ENCODE measurements around the gene MROH9.

The MROH9 gene

GRCh38 chr1:170964506-170964905 is 29.2 kb downstream of the MROH9 start:
- Histone ChIP-seq H3K14ac (ENCODE audit: low read length in 2 of 2) (no peak overlapping the region), H2BK5ac (ENCODE audit: low read depth, low read length, poor library complexity, severe bottlenecking) (no peak overlapping the region), H4K8ac (ENCODE audit: low read length) (no peak overlapping the region), H3K4ac (ENCODE audit: low read depth in 1 of 2, low read length in 2 of 2) (no peak overlapping the region), H2BK120ac (ENCODE audit: low read depth, low read length) (no peak overlapping the region), H3K18ac (ENCODE audit: low read depth in 1 of 2, low read length in 2 of 2) (no peak overlapping the region), H3K9me3 (ENCODE audit: control insufficient read depth, low read length) (no peaks in the 10 kb centered on the region), H3K23ac (ENCODE audit: low read length in 2 of 2) (no peak overlapping the region), H3K79me1 (replicated peaks; ENCODE audit: low read length, poor library complexity, severe bottlenecking) (no peaks in the 10 kb centered on the region), H3K27ac (ENCODE audit: low read length, poor library complexity, severe bottlenecking) (no peak overlapping the region), H3K27me3 (ENCODE audit: control insufficient read depth in 1 of 2, insufficient read depth in 1 of 2, low read length in 2 of 2) (peaks cover 0 to 3% of the 10 kb centered on the region in 2 experiments), H3K36me3 (ENCODE audit: control insufficient read depth in 1 of 2, insufficient read depth in 2 of 2, low read depth in 1 of 2, low read length in 2 of 2) (no peaks in the 10 kb centered on the region), H4K91ac (ENCODE audit: low read length) (no peak overlapping the region), H2AFZ (ENCODE audit: low read depth, low read length) (no peak overlapping the region), H2BK12ac (ENCODE audit: low read length in 2 of 2) (no peak overlapping the region), H3K4me1 (ENCODE audit: control insufficient read depth, insufficient read depth, low read depth, low read length) (no peaks in the 10 kb centered on the region), H2AK5ac (ENCODE audit: low read length, severe bottlenecking) (no peak overlapping the region), H3K4me3 (ENCODE audit: insufficient read depth in 1 of 2, low read depth in 1 of 2, low read length in 2 of 2) (no peak overlapping the region), H3K4me2 (ENCODE audit: low read length, poor library complexity, severe bottlenecking) (no peak overlapping the region), H2BK15ac (ENCODE audit: low read depth, poor library complexity, severe bottlenecking) (no peak overlapping the region), H3K9ac (ENCODE audit: low read length) (no peak overlapping the region)
- no peak for DNase-seq
- WGBS, result 83% methylated on average over 1 of the region's 3 CpGs

DNA sequence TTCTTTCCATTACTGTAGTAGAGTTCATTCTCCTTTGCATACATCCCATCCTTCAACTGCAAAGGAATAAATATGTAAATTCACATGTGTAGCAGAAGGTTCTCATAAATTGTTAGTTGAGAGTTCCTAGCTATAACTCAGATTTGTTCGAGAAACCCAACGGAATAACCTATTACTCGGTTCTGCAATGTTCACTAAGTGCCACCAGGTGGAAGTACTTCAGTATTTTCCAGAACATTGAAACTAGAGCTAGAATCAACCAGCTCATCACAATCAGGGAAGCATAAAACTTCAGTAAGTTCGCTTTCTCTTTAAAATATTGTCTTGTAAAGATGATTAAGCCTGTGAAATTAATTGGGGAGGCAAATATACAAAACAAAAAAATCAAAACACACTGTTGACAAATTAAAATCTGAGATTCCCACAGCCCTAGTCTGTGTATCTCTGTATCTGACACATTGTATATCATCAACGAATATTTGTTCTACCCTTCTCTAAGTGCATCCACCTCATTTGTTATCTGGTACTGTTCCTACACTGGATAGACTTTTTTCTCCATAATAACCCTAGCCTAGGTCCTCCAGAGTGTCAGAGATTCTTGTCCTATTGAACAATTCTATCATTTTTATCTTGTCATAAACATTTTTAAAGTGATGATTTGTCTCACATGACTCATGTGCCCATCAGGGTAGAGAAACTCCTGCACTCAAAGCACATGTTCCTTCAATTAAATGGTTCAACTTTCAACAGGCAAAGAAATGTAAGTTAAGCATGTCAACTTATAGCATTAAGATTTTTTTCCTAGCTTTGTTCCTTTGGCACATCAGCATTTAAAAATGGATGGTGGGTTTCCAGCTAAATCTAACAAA is 31.9 kb downstream of the MROH9 start:
- Histone ChIP-seq H3K9ac (ENCODE audit: low read length) (peak overlapping the region; percentile 53), H2BK15ac (ENCODE audit: low read depth, poor library complexity, severe bottlenecking) (no peak overlapping the region), H4K8ac (ENCODE audit: low read length) (no peak overlapping the region), H3K79me1 (replicated peaks; ENCODE audit: low read length, poor library complexity, severe bottlenecking) (no peaks in the 10 kb centered on the region), H2AK5ac (ENCODE audit: low read length, severe bottlenecking) (no peak overlapping the region), H3K4me3 (ENCODE audit: insufficient read depth in 1 of 2, low read depth in 1 of 2, low read length in 2 of 2) (peak overlapping the region in 1 of 2 experiments; percentile 7), H3K27ac (ENCODE audit: low read length, poor library complexity, severe bottlenecking) (no peak overlapping the region), H4K91ac (ENCODE audit: low read length) (no peak overlapping the region), H2BK5ac (ENCODE audit: low read depth, low read length, poor library complexity, severe bottlenecking) (no peak overlapping the region), H3K4me1 (ENCODE audit: control insufficient read depth, insufficient read depth, low read depth, low read length) (no peaks in the 10 kb centered on the region), H3K27me3 (ENCODE audit: control insufficient read depth in 1 of 2, insufficient read depth in 1 of 2, low read length in 2 of 2) (peaks cover 0 to 3% of the 10 kb centered on the region in 2 experiments), H2AFZ (ENCODE audit: low read depth, low read length) (no peak overlapping the region), H3K4ac (ENCODE audit: low read depth in 1 of 2, low read length in 2 of 2) (no peak overlapping the region), H2BK120ac (ENCODE audit: low read depth, low read length) (no peak overlapping the region), H3K14ac (ENCODE audit: low read length in 2 of 2) (no peak overlapping the region), H3K4me2 (ENCODE audit: low read length, poor library complexity, severe bottlenecking) (no peak overlapping the region), H3K36me3 (ENCODE audit: control insufficient read depth in 1 of 2, insufficient read depth in 2 of 2, low read depth in 1 of 2, low read length in 2 of 2) (no peaks in the 10 kb centered on the region), H3K9me3 (ENCODE audit: control insufficient read depth, low read length) (no peaks in the 10 kb centered on the region), H2BK12ac (ENCODE audit: low read length in 2 of 2) (no peak overlapping the region), H3K23ac (ENCODE audit: low read length in 2 of 2) (no peak overlapping the region), H3K18ac (ENCODE audit: low read depth in 1 of 2, low read length in 2 of 2) (no peak overlapping the region)
- peak; percentile 52 for DNase-seq
- WGBS, result 33% methylated on average over 4 of the region's 5 CpGs

GRCh38 chr1:170970256-170970655 is 34.9 kb downstream of the MROH9 start:
- no peak overlapping the region for H3K4ac ChIP-seq (ENCODE audit: low read depth in 1 of 2, low read length in 2 of 2)
- no peak overlapping the region for H3K9ac ChIP-seq (ENCODE audit: low read length)
- no peak overlapping the region for H3K23ac ChIP-seq (ENCODE audit: low read length in 2 of 2)
- no peak overlapping the region for H3K4me3 ChIP-seq (ENCODE audit: insufficient read depth in 1 of 2, low read depth in 1 of 2, low read length in 2 of 2)
- H3K4me1 ChIP-seq (ENCODE audit: control insufficient read depth, insufficient read depth, low read depth, low read length), result no peaks in the 10 kb centered on the region
- H3K14ac ChIP-seq (ENCODE audit: low read length in 2 of 2), result no peak overlapping the region
- WGBS, result 61% methylated on average over 1 of the region's 3 CpGs
- no peak overlapping the region for H2BK120ac ChIP-seq (ENCODE audit: low read depth, low read length)
- DNase-seq, result no peak
- no peak overlapping the region for H3K4me2 ChIP-seq (ENCODE audit: low read length, poor library complexity, severe bottlenecking)
- H3K27ac ChIP-seq (ENCODE audit: low read length, poor library complexity, severe bottlenecking), result no peak overlapping the region
- no peak overlapping the region for H2BK15ac ChIP-seq (ENCODE audit: low read depth, poor library complexity, severe bottlenecking)
- no peak overlapping the region for H2BK5ac ChIP-seq (ENCODE audit: low read depth, low read length, poor library complexity, severe bottlenecking)
- peaks cover under 1% of the 10 kb centered on the region for H3K9me3 ChIP-seq (ENCODE audit: control insufficient read depth, low read length)
- H2BK12ac ChIP-seq (ENCODE audit: low read length in 2 of 2), result no peak overlapping the region
- no peak overlapping the region for H4K91ac ChIP-seq (ENCODE audit: low read length)
- H3K27me3 ChIP-seq (ENCODE audit: control insufficient read depth in 1 of 2, insufficient read depth in 1 of 2, low read length in 2 of 2), result no peaks in the 10 kb centered on the region
- no peaks in the 10 kb centered on the region for H3K79me1 ChIP-seq (replicated peaks; ENCODE audit: low read length, poor library complexity, severe bottlenecking)
- H3K18ac ChIP-seq (ENCODE audit: low read depth in 1 of 2, low read length in 2 of 2), result no peak overlapping the region
- H4K8ac ChIP-seq (ENCODE audit: low read length), result no peak overlapping the region
- no peak overlapping the region for H2AK5ac ChIP-seq (ENCODE audit: low read length, severe bottlenecking)
- no peak overlapping the region for H2AFZ ChIP-seq (ENCODE audit: low read depth, low read length)
- no peaks in the 10 kb centered on the region for H3K36me3 ChIP-seq (ENCODE audit: control insufficient read depth in 1 of 2, insufficient read depth in 2 of 2, low read depth in 1 of 2, low read length in 2 of 2)

GRCh38 chr1:170978371-170978910 is 43.1 kb downstream of the MROH9 start:
- H4K8ac ChIP-seq (ENCODE audit: low read length), result no peak overlapping the region
- no peak overlapping the region for H2BK5ac ChIP-seq (ENCODE audit: low read depth, low read length, poor library complexity, severe bottlenecking)
- 98% methylated on average over 2 of the region's 2 CpGs for WGBS
- peaks cover 29% of the 10 kb centered on the region for H3K9me3 ChIP-seq (ENCODE audit: control insufficient read depth, low read length)
- no peak overlapping the region for H3K27ac ChIP-seq (ENCODE audit: low read length, poor library complexity, severe bottlenecking)
- H3K4me1 ChIP-seq (ENCODE audit: control insufficient read depth, insufficient read depth, low read depth, low read length), result no peaks in the 10 kb centered on the region
- H3K14ac ChIP-seq (ENCODE audit: low read length in 2 of 2), result no peak overlapping the region
- no peak overlapping the region for H2BK15ac ChIP-seq (ENCODE audit: low read depth, poor library complexity, severe bottlenecking)
- no peak overlapping the region for H2AFZ ChIP-seq (ENCODE audit: low read depth, low read length)
- H2AK5ac ChIP-seq (ENCODE audit: low read length, severe bottlenecking), result no peak overlapping the region
- H2BK12ac ChIP-seq (ENCODE audit: low read length in 2 of 2), result no peak overlapping the region
- H3K18ac ChIP-seq (ENCODE audit: low read depth in 1 of 2, low read length in 2 of 2), result no peak overlapping the region
- no peaks in the 10 kb centered on the region for H3K27me3 ChIP-seq (ENCODE audit: control insufficient read depth in 1 of 2, insufficient read depth in 1 of 2, low read length in 2 of 2)
- no peak overlapping the region for H3K9ac ChIP-seq (ENCODE audit: low read length)
- no peaks in the 10 kb centered on the region for H3K36me3 ChIP-seq (ENCODE audit: control insufficient read depth in 1 of 2, insufficient read depth in 2 of 2, low read depth in 1 of 2, low read length in 2 of 2)
- no peak overlapping the region for H3K4ac ChIP-seq (ENCODE audit: low read depth in 1 of 2, low read length in 2 of 2)
- H3K23ac ChIP-seq (ENCODE audit: low read length in 2 of 2), result no peak overlapping the region
- no peak for DNase-seq
- no peak overlapping the region for H3K4me2 ChIP-seq (ENCODE audit: low read length, poor library complexity, severe bottlenecking)
- no peak overlapping the region for H2BK120ac ChIP-seq (ENCODE audit: low read depth, low read length)
- no peak overlapping the region for H3K4me3 ChIP-seq (ENCODE audit: insufficient read depth in 1 of 2, low read depth in 1 of 2, low read length in 2 of 2)
- no peak overlapping the region for H4K91ac ChIP-seq (ENCODE audit: low read length)
- H3K79me1 ChIP-seq (replicated peaks; ENCODE audit: low read length, poor library complexity, severe bottlenecking), result no peaks in the 10 kb centered on the region
